HCT116 (cell line): ENCODE data around the gene BBS2. TPM values are rescaled to one million over a fixed set of nuclear protein-coding genes. Genes with fewer than 3 reads are reported as not detected.

Experiments
- ATAC-seq: fragments of 200-7000 bp; cut with Tn5 transposase; 2 replicates; pipeline ENCODE4 v1.9.1; 2020; ENCODE audit warnings: mild to moderate bottlenecking, moderate library complexity
- BruUV-seq: library from RNA; stranded (reverse); fragments of 400-500 nt; replicated peaks from 2 replicates; lab custom pipeline; 2021; lab: Mats Ljungman, UMichigan
- CTCF ChIA-PET: fragments of 300-600 bp; sonication (Branson Sonifier 250); formaldehyde crosslinking; loops from one replicate; lab custom pipeline; 2021; ENCODE audit warnings: antibody characterized with exemption; lab: Charles Lee
- POLR2A ChIA-PET: fragments of 300-600, 350-600 bp; sonication (Branson Sonifier 250); formaldehyde crosslinking; loops from one replicate; lab custom pipeline; 2021; ENCODE audit warnings: antibody characterized with exemption; lab: Charles Lee
- RAD21 ChIA-PET, 2 experiments: fragments of 300-600 bp; sonication (Branson Sonifier 250); formaldehyde crosslinking; loops; one replicate each; lab custom pipeline; 2023; ENCODE audit warnings: low total read pairs in 2 of 2; ENCODE audit not compliant: uncharacterized antibody in 2 of 2, unreplicated experiment in 2 of 2, low non-redundant PET in 1 of 2; lab: Charles Lee
- DNase-seq: peaks from one replicate; pipeline ENCODE4 v3.0.0-alpha.2; 2010; ENCODE audit warnings: low read depth, low spot score
- H2AFZ ChIP-seq: fragments of 200-600 bp; shearing (Covaris generic), sonication (generic); 2 replicates; pipeline ENCODE4 v1.6.1; 2017; ENCODE audit warnings: low read depth, mixed run types, mixed read lengths, antibody characterized with exemption, low read length; ENCODE audit not compliant: poor library complexity, severe bottlenecking
- H3K27ac ChIP-seq: 2 replicates; pipeline ENCODE4 v1.5.1; 2012; ENCODE audit warnings: low read depth, low read length
- H3K27me3 ChIP-seq: fragments of 200-600 bp; sonication (generic); 2 replicates; pipeline ENCODE4 v1.6.1; 2016; ENCODE audit warnings: mixed run types, low read length, mixed read lengths; ENCODE audit not compliant: insufficient read depth
- H3K36me3 ChIP-seq, 2 experiments: fragments of 200-500 bp in 1 of 2; fragments of 200-600 bp in 1 of 2; sonication (Bioruptor generic) in 1 of 2; sonication (generic) in 1 of 2; 2 replicates each; pipeline versions ENCODE4 v1.5.1 to v1.6.1; 2014 to 2016; ENCODE audit warnings: low read length in 2 of 2, inconsistent platforms in 1 of 2, mixed read lengths in 1 of 2, mixed run types in 1 of 2; ENCODE audit not compliant: insufficient read depth in 2 of 2, control insufficient read depth in 1 of 2
- H3K4me1 ChIP-seq, 2 experiments: fragments of 200-600 bp in 1 of 2; sonication (generic) in 1 of 2; 2 replicates each; pipeline versions ENCODE4 v1.5.1 to v1.6.1; 2012 to 2017; ENCODE audit warnings: low read length in 2 of 2, inconsistent platforms in 1 of 2, mild to moderate bottlenecking in 1 of 2, mixed read lengths in 1 of 2, mixed run types in 1 of 2, moderate library complexity in 1 of 2; ENCODE audit not compliant: insufficient read depth in 2 of 2, control insufficient read depth in 1 of 2
- H3K4me2 ChIP-seq: fragments of 200-600 bp; sonication (generic); 2 replicates; pipeline ENCODE4 v1.6.1; 2017; ENCODE audit warnings: mixed run types, low read length, mixed read lengths
- H3K4me3 ChIP-seq, 2 experiments: fragments of 200-600 bp in 1 of 2; sonication (generic) in 1 of 2; replicated peaks in 1 of 2; 2 replicates each; pipeline ENCODE4 v1.5.1; 2011 to 2016; ENCODE audit warnings: low read length in 2 of 2, control low read depth in 1 of 2, low read depth in 1 of 2, mild to moderate bottlenecking in 1 of 2, mixed read lengths in 1 of 2, mixed run types in 1 of 2
- H3K79me2 ChIP-seq: fragments of 200-600 bp; sonication (generic); 2 replicates; pipeline ENCODE4 v1.6.1; 2017; ENCODE audit warnings: mild to moderate bottlenecking, mixed run types, low read length, moderate library complexity, mixed read lengths; ENCODE audit not compliant: insufficient read depth
- H3K9ac ChIP-seq: fragments of 200-600 bp; sonication (generic); 2 replicates; pipeline ENCODE4 v1.6.1; 2016; ENCODE audit warnings: low read length, mixed read lengths
- H3K9me2 ChIP-seq: fragments of 200-600 bp; sonication (generic), shearing (Covaris generic); 2 replicates; pipeline ENCODE4 v1.6.1; 2017; ENCODE audit warnings: mixed run types, mild to moderate bottlenecking, moderate library complexity; ENCODE audit not compliant: insufficient read depth
- H3K9me3 ChIP-seq, 2 experiments: fragments of 200-500 bp in 1 of 2; fragments of 200-600 bp in 1 of 2; sonication (Bioruptor generic) in 1 of 2; sonication (generic) in 1 of 2; 2 replicates each; pipeline ENCODE4 v1.6.1; 2014 to 2017; ENCODE audit warnings: low read length in 2 of 2, mixed read lengths in 2 of 2, inconsistent platforms in 1 of 2, low read depth in 1 of 2, mild to moderate bottlenecking in 1 of 2, mixed run types in 1 of 2, moderate library complexity in 1 of 2; ENCODE audit not compliant: control insufficient read depth in 1 of 2, insufficient read depth in 1 of 2
- H4K20me1 ChIP-seq: fragments of 200-600 bp; sonication (generic), shearing (Covaris generic); 2 replicates; pipeline ENCODE4 v1.6.1; 2017; ENCODE audit warnings: mixed run types, mild to moderate bottlenecking, moderate library complexity; ENCODE audit not compliant: insufficient read depth
- CBX3 ChIP-seq: IDR thresholded peaks from 2 replicates; pipeline ENCODE4 v1.6.1; 2012; ENCODE audit warnings: low read depth
- EGR1 ChIP-seq: IDR thresholded peaks from 2 replicates; pipeline ENCODE4 v1.6.1; 2012; ENCODE audit warnings: low read depth
- ELF1 ChIP-seq: IDR thresholded peaks from 2 replicates; pipeline ENCODE4 v1.6.1; 2012; ENCODE audit warnings: low read depth, borderline replicate concordance
- EZH2 ChIP-seq: fragments of 200-600 bp; sonication (generic); IDR thresholded peaks from 2 replicates; pipeline ENCODE4 v1.6.1; 2017; ENCODE audit warnings: antibody characterized with exemption, mixed run types
- EZH2phosphoT487 ChIP-seq: fragments of 200-600 bp; IDR thresholded peaks from 2 replicates; pipeline ENCODE4 v1.6.1; 2018; ENCODE audit warnings: antibody characterized with exemption, borderline replicate concordance
- POLR2A ChIP-seq: IDR thresholded peaks from 2 replicates; pipeline ENCODE4 v1.7.0; 2011; ENCODE audit warnings: borderline replicate concordance; ENCODE audit not compliant: insufficient read depth, insufficient read length; ENCODE audit errors: extremely low read depth
- POLR2AphosphoS5 ChIP-seq: IDR thresholded peaks from 2 replicates; pipeline ENCODE4 v1.6.1; 2011; ENCODE audit warnings: mild to moderate bottlenecking, low read depth, low read length, moderate library complexity
- SIN3A ChIP-seq: IDR thresholded peaks from 2 replicates; pipeline ENCODE4 v1.6.1; 2012; ENCODE audit warnings: low read depth
- SP1 ChIP-seq: IDR thresholded peaks from 2 replicates; pipeline ENCODE4 v1.6.1; 2012; ENCODE audit warnings: low read depth
- TCF7L2 ChIP-seq: IDR thresholded peaks from 2 replicates; pipeline ENCODE4 v1.7.0; 2011; ENCODE audit warnings: borderline replicate concordance, inconsistent platforms; ENCODE audit not compliant: insufficient read depth, insufficient read length; ENCODE audit errors: extremely low read depth
- YY1 ChIP-seq: IDR thresholded peaks from 2 replicates; pipeline ENCODE4 v1.6.1; 2011; ENCODE audit warnings: low read length, low read depth, moderate library complexity, mild to moderate bottlenecking; ENCODE audit not compliant: insufficient replicate concordance; ENCODE audit errors: extremely low read depth
- ZFX ChIP-seq: fragments of 450-650 bp; IDR thresholded peaks from 2 replicates; pipeline ENCODE4 v1.6.1; 2017
- ZNF274 ChIP-seq: fragments of 200-500 bp; sonication (Bioruptor generic); IDR thresholded peaks from 2 replicates; pipeline ENCODE4 v1.6.1; 2014; ENCODE audit warnings: mild to moderate bottlenecking, low read depth, low read length, inconsistent platforms
- intact Hi-C: fragments of 100-400 bp; cut with micrococcal nuclease; formaldehyde crosslinking; loops from 2 replicates; pipeline ENCODE4 v1.10.0; 2022
- total RNA-seq: library from RNA; stranded (reverse); gene quantifications from one replicate; pipeline ENCODE4 v1.2.1, GENCODE V29; 2021; ENCODE audit not compliant: unreplicated experiment
- TF ChIP-seq, protein P1 (sequence below): IDR thresholded peaks from 2 replicates; pipeline ENCODE4 v1.6.1; 2012
- TF ChIP-seq, protein P2 (sequence below): IDR thresholded peaks from 2 replicates; pipeline ENCODE4 v1.6.1; 2011; ENCODE audit warnings: mild to moderate bottlenecking, low read length, moderate library complexity; ENCODE audit not compliant: insufficient replicate concordance; ENCODE audit errors: extremely low read depth
- TF ChIP-seq, protein P3 (sequence below): IDR thresholded peaks from 2 replicates; pipeline ENCODE4 v1.6.1; 2012
- TF ChIP-seq, protein P4 (sequence below): IDR thresholded peaks from 2 replicates; pipeline ENCODE4 v1.6.1; 2012; ENCODE audit warnings: low read depth

BBS2 gene
- total RNA-seq, 1 experiment from 2014 or later = 26.7 TPM

DNA sequence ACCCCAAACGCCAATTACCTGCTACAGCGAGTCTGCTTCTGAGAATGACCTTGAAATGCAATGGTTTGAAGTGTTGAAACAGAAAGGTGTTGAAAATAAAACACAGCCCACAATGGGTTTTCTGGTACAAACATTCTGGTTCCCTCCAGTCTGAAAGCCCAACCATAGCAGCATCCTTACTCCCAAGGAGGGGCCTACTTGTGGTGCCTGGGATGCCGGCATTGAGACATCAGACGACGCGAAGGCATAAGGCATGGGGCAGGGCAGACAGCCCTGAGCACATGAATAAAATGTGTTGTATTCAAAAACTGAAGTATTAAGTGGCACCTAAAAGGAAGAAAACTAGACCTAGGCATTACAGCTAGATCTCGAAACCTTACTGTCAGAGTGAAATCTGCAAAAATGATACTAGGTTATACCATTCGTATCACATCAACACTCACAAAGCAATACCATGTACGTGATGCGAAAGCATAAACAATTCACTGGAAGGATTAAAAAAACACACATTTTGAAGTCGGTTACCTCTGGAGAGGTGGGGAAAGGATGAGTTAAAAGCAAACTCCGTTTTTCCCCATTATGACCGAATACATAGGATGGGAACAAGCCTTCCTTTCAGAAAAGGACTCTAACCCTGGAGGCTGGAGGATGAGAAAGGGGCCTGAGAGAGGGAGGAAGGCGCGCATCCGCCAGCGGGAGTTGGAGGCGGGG lies 69.4 kb downstream of the BBS2 start:
- no peaks in the 10 kb centered on the region for H3K9me2 ChIP-seq
- RAD21 ChIA-PET = no interaction called here
- no peak overlapping the region for H2AFZ ChIP-seq
- CTCF ChIA-PET = interaction anchor here (1.0 kb wide), 1 partner anchor 251 kb away, joined by 4 read pairs; no protein-coding TSS in a partner anchor
- peaks cover 84% of the 10 kb centered on the region for H3K79me2 ChIP-seq
- intact Hi-C loops = no loop called here
- TF ChIP-seq, protein P1, sequence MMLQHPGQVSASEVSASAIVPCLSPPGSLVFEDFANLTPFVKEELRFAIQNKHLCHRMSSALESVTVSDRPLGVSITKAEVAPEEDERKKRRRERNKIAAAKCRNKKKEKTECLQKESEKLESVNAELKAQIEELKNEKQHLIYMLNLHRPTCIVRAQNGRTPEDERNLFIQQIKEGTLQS = no peak
- TF ChIP-seq, protein P2, sequence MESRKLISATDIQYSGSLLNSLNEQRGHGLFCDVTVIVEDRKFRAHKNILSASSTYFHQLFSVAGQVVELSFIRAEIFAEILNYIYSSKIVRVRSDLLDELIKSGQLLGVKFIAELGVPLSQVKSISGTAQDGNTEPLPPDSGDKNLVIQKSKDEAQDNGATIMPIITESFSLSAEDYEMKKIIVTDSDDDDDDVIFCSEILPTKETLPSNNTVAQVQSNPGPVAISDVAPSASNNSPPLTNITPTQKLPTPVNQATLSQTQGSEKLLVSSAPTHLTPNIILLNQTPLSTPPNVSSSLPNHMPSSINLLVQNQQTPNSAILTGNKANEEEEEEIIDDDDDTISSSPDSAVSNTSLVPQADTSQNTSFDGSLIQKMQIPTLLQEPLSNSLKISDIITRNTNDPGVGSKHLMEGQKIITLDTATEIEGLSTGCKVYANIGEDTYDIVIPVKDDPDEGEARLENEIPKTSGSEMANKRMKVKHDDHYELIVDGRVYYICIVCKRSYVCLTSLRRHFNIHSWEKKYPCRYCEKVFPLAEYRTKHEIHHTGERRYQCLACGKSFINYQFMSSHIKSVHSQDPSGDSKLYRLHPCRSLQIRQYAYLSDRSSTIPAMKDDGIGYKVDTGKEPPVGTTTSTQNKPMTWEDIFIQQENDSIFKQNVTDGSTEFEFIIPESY = no peak
- TF ChIP-seq ZFX (no peak), EGR1 (no peak), YY1 (no peak), ELF1 (no peak), EZH2 (no peak), SP1 (no peak), POLR2AphosphoS5 (no peak), TCF7L2 (no peak), POLR2A (no peak), ZNF274 (no peak), CBX3 (no peak), SIN3A (no peak; the same call in 1 of the 2 replicates), EZH2phosphoT487 (no peak)
- TF ChIP-seq, protein P3, sequence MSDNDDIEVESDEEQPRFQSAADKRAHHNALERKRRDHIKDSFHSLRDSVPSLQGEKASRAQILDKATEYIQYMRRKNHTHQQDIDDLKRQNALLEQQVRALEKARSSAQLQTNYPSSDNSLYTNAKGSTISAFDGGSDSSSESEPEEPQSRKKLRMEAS = no peak
- TF ChIP-seq, protein P4, sequence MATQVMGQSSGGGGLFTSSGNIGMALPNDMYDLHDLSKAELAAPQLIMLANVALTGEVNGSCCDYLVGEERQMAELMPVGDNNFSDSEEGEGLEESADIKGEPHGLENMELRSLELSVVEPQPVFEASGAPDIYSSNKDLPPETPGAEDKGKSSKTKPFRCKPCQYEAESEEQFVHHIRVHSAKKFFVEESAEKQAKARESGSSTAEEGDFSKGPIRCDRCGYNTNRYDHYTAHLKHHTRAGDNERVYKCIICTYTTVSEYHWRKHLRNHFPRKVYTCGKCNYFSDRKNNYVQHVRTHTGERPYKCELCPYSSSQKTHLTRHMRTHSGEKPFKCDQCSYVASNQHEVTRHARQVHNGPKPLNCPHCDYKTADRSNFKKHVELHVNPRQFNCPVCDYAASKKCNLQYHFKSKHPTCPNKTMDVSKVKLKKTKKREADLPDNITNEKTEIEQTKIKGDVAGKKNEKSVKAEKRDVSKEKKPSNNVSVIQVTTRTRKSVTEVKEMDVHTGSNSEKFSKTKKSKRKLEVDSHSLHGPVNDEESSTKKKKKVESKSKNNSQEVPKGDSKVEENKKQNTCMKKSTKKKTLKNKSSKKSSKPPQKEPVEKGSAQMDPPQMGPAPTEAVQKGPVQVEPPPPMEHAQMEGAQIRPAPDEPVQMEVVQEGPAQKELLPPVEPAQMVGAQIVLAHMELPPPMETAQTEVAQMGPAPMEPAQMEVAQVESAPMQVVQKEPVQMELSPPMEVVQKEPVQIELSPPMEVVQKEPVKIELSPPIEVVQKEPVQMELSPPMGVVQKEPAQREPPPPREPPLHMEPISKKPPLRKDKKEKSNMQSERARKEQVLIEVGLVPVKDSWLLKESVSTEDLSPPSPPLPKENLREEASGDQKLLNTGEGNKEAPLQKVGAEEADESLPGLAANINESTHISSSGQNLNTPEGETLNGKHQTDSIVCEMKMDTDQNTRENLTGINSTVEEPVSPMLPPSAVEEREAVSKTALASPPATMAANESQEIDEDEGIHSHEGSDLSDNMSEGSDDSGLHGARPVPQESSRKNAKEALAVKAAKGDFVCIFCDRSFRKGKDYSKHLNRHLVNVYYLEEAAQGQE = no peak
- TF ChIP-seq, all 23 proteins: peak for 0
- H3K4me1 ChIP-seq = peaks cover 15 to 23% of the 10 kb centered on the region in 2 experiments
- ATAC-seq (no peak), DNase-seq (no peak)
- peaks cover 22 to 26% of the 10 kb centered on the region in 2 experiments; a peak in 3 of 4 replicates for H3K36me3 ChIP-seq
- H3K4me3 ChIP-seq = peak overlapping the region; percentile 90 to 95
- no peaks in the 10 kb centered on the region for H3K27me3 ChIP-seq
- peak overlapping the region; percentile 98 for H3K4me2 ChIP-seq
- H3K27ac ChIP-seq = peak overlapping the region; percentile 77
- H4K20me1 ChIP-seq = peaks cover 5% of the 10 kb centered on the region; the same call in 1 of the 2 replicates
- no peaks in the 10 kb centered on the region for H3K9me3 ChIP-seq
- H3K9ac ChIP-seq = peak overlapping the region; percentile 76
- BruUV-seq = TSS peak; percentile 52
- POLR2A ChIA-PET = interaction anchor here (0.6 to 1.1 kb wide), 5 partner anchors 10 to 251 kb away, joined by 3 to 4 read pairs (median 4); partner anchors contain the start of gene MT1E
